SH-SY5Y (cell line): ENCODE results near the gene GPC5.

Experiments used
- GATA2 ChIP-seq: IDR thresholded peaks from 2 replicates; pipeline ENCODE4 v1.6.1; 2011; ENCODE audit warnings: mild to moderate bottlenecking, low read depth, low read length
- GATA3 ChIP-seq: IDR thresholded peaks from 2 replicates; pipeline ENCODE4 v1.6.1; 2011; ENCODE audit warnings: low read depth, mild to moderate bottlenecking, low read length, moderate library complexity

DNA sequence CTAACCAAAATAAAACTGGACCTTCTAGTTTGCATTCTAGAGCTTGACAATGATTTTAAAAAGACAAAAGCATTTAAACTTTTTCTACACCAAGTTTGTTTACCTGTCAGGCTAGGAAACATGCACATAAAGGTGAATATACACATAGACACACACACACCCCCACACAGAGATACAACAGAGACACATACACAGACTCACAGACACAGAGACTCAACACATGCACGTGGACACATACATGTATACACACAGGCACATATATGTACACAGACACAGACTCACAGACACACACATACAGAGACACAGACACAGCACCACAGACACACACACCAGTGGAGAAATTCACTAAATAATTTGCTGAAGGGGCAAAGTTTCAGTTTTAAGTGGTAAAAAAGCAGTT is 155.7 kb downstream of the GPC5 start:
- TF ChIP-seq GATA2 (no peak), GATA3 (no peak)
